ENCODE data around the gene TRIM2. TPM values are rescaled to one million over a fixed set of nuclear protein-coding genes. Genes with fewer than 3 reads are reported as not detected.

The TRIM2 gene
- total RNA-seq, 1 donor, result 39.8 TPM

DNA sequence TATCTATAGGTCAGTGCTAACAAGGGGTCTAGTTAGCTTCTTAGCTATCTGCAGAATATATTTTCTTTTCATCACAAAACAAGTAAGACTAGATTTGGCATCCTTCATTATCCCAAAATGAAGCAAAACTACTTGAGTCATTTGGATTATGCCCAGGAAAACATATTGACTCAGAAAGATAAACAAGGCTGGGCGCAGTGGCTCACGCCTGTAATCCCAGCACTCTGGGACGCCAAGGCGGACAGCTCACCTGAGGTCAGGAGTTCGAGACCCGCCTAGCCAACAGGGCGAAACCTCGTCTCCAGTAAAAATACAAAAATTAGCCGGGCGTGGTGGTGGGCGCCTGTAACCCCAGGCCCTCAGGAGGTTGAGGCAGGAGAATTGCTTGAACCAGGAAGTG is 122.3 kb downstream of the TRIM2 start:
- Histone ChIP-seq H3K4me3 (ENCODE audit: insufficient read depth, low read length) (no peak overlapping the region), H3K4me1 (ENCODE audit: insufficient read depth, low read length) (peaks cover 9% of the 10 kb centered on the region), H3K9me3 (ENCODE audit: low read depth, low read length) (no peaks in the 10 kb centered on the region), H3K27me3 (ENCODE audit: insufficient read depth, low read length) (no peaks in the 10 kb centered on the region), H3K79me2 (ENCODE audit: insufficient read depth, low read length) (no peaks in the 10 kb centered on the region), H3K27ac (ENCODE audit: low read depth, low read length) (no peak overlapping the region), H3K36me3 (ENCODE audit: insufficient read depth, low read length) (no peaks in the 10 kb centered on the region), H2AFZ (ENCODE audit: low read length) (no peak overlapping the region), H4K20me1 (ENCODE audit: insufficient read depth, low read length) (peaks cover 3% of the 10 kb centered on the region), H3K4me2 (ENCODE audit: insufficient read depth, low read length) (peak overlapping the region; percentile 1)
- TF ChIP-seq, protein P1, sequence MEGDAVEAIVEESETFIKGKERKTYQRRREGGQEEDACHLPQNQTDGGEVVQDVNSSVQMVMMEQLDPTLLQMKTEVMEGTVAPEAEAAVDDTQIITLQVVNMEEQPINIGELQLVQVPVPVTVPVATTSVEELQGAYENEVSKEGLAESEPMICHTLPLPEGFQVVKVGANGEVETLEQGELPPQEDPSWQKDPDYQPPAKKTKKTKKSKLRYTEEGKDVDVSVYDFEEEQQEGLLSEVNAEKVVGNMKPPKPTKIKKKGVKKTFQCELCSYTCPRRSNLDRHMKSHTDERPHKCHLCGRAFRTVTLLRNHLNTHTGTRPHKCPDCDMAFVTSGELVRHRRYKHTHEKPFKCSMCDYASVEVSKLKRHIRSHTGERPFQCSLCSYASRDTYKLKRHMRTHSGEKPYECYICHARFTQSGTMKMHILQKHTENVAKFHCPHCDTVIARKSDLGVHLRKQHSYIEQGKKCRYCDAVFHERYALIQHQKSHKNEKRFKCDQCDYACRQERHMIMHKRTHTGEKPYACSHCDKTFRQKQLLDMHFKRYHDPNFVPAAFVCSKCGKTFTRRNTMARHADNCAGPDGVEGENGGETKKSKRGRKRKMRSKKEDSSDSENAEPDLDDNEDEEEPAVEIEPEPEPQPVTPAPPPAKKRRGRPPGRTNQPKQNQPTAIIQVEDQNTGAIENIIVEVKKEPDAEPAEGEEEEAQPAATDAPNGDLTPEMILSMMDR (IDR thresholded peaks at IDR 0.05; ENCODE audit: extremely low read depth, low read depth, low read length), result no peak
- DNase-seq (ENCODE audit: insufficient read length, low spot score, missing footprints), result no peak

DNA sequence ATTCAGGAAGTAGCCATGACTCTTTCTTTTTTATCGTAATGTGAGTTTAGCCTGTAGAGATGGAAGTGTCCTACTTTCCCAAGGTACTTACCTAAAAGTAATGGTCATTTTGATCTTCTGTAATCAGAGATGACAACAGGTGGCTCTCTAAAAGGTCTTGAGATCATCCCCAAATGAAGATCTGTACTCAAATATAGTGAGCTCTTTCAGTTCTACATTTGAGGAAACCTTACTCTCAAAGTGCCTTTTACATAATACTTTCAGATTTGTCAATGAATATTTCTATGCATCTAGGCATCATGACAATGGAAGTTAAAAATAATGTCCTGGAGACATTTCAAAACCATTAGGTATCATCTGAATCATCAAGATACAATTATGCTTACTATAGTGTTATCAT is 123.0 kb downstream of the TRIM2 start:
- H3K27ac ChIP-seq (ENCODE audit: low read depth, low read length), result no peak overlapping the region
- H2AFZ ChIP-seq (ENCODE audit: low read length), result no peak overlapping the region
- TF ChIP-seq, protein P1 (IDR thresholded peaks at IDR 0.05; ENCODE audit: extremely low read depth, low read depth, low read length), result no peak
- H4K20me1 ChIP-seq (ENCODE audit: insufficient read depth, low read length), result peaks cover 3% of the 10 kb centered on the region
- no peak overlapping the region for H3K4me3 ChIP-seq (ENCODE audit: insufficient read depth, low read length)
- H3K27me3 ChIP-seq (ENCODE audit: insufficient read depth, low read length), result no peaks in the 10 kb centered on the region
- H3K4me1 ChIP-seq (ENCODE audit: insufficient read depth, low read length), result peaks cover 9% of the 10 kb centered on the region
- no peak for DNase-seq (ENCODE audit: insufficient read length, low spot score, missing footprints)
- no peaks in the 10 kb centered on the region for H3K9me3 ChIP-seq (ENCODE audit: low read depth, low read length)
- H3K4me2 ChIP-seq (ENCODE audit: insufficient read depth, low read length), result no peak overlapping the region
- no peaks in the 10 kb centered on the region for H3K79me2 ChIP-seq (ENCODE audit: insufficient read depth, low read length)
- H3K36me3 ChIP-seq (ENCODE audit: insufficient read depth, low read length), result no peaks in the 10 kb centered on the region

- TF ChIP-seq, protein P1 (IDR thresholded peaks at IDR 0.05; ENCODE audit: extremely low read depth, low read depth, low read length), result no peak
- no peaks in the 10 kb centered on the region for H3K9me3 ChIP-seq (ENCODE audit: low read depth, low read length)
- no peaks in the 10 kb centered on the region for H3K36me3 ChIP-seq (ENCODE audit: insufficient read depth, low read length)
- H3K4me3 ChIP-seq (ENCODE audit: insufficient read depth, low read length), result no peak overlapping the region
- no peaks in the 10 kb centered on the region for H3K4me1 ChIP-seq (ENCODE audit: insufficient read depth, low read length)
- no peak overlapping the region for H2AFZ ChIP-seq (ENCODE audit: low read length)
- no peaks in the 10 kb centered on the region for H3K79me2 ChIP-seq (ENCODE audit: insufficient read depth, low read length)
- no peak overlapping the region for H3K4me2 ChIP-seq (ENCODE audit: insufficient read depth, low read length)
- no peak overlapping the region for H3K27ac ChIP-seq (ENCODE audit: low read depth, low read length)
- H3K27me3 ChIP-seq (ENCODE audit: insufficient read depth, low read length), result no peaks in the 10 kb centered on the region
- H4K20me1 ChIP-seq (ENCODE audit: insufficient read depth, low read length), result no peaks in the 10 kb centered on the region
- no peak for DNase-seq (ENCODE audit: insufficient read length, low spot score, missing footprints)
Measured at GRCh38 chr4:153332936-153333335, 128.7 kb downstream of the TRIM2 start.

DNA sequence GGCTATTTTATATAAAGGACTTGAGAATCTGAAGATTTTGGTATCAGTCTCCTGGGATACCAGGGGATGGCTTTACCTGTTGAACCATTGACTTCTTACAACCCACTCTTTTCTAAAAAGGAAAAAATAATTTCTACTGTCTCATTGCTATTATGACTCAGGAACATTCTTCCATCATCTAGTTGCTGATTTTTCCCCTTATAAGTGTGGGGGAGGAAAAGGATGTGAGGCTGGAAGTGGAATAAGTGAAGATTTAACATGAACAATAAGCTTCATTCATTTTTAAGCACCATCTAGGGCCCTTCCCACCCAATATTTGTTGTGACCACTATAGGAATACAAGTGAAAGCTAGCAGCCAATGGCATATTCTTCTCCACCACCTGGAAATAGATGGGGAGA is 129.6 kb downstream of the TRIM2 start:
- no peaks in the 10 kb centered on the region for H3K79me2 ChIP-seq (ENCODE audit: insufficient read depth, low read length)
- H4K20me1 ChIP-seq (ENCODE audit: insufficient read depth, low read length), result no peaks in the 10 kb centered on the region
- no peak overlapping the region for H2AFZ ChIP-seq (ENCODE audit: low read length)
- H3K27me3 ChIP-seq (ENCODE audit: insufficient read depth, low read length), result no peaks in the 10 kb centered on the region
- H3K4me1 ChIP-seq (ENCODE audit: insufficient read depth, low read length), result no peaks in the 10 kb centered on the region
- no peak overlapping the region for H3K4me2 ChIP-seq (ENCODE audit: insufficient read depth, low read length)
- H3K36me3 ChIP-seq (ENCODE audit: insufficient read depth, low read length), result no peaks in the 10 kb centered on the region
- DNase-seq (ENCODE audit: insufficient read length, low spot score, missing footprints), result no peak
- H3K4me3 ChIP-seq (ENCODE audit: insufficient read depth, low read length), result no peak overlapping the region
- H3K27ac ChIP-seq (ENCODE audit: low read depth, low read length), result no peak overlapping the region
- TF ChIP-seq, protein P1 (IDR thresholded peaks at IDR 0.05; ENCODE audit: extremely low read depth, low read depth, low read length), result no peak
- H3K9me3 ChIP-seq (ENCODE audit: low read depth, low read length), result no peaks in the 10 kb centered on the region
